Endodermal cell (in vitro differentiated cells): ENCODE results near the gene TUT4. TPM values are rescaled to one million over a fixed set of nuclear protein-coding genes. Genes with fewer than 3 reads are reported as not detected.

Experiments used
- DNase-seq: peaks from one replicate; pipeline ENCODE4 v3.0.0-alpha.2; 2017
- H3K27ac ChIP-seq: 2 replicates; pipeline ENCODE4 v1.5.1; 2013; ENCODE audit warnings: mild to moderate bottlenecking, low read depth, low read length, moderate library complexity
- H3K27me3 ChIP-seq: 2 replicates; pipeline ENCODE4 v1.6.1; 2013; ENCODE audit warnings: mild to moderate bottlenecking, low read length, moderate library complexity; ENCODE audit not compliant: insufficient read depth, control insufficient read depth, poor library complexity, severe bottlenecking
- H3K36me3 ChIP-seq: 2 replicates; pipeline ENCODE4 v1.7.0; 2013; ENCODE audit warnings: mild to moderate bottlenecking, low read length, moderate library complexity; ENCODE audit not compliant: control insufficient read depth, insufficient read depth
- H3K4me1 ChIP-seq: one replicate; pipeline ENCODE4 v1.7.0; 2013; ENCODE audit warnings: low read length; ENCODE audit not compliant: control insufficient read depth, insufficient read depth
- H3K4me3 ChIP-seq: 2 replicates; pipeline ENCODE4 v1.5.1; 2013; ENCODE audit warnings: mild to moderate bottlenecking, low read length, moderate library complexity
- H3K9ac ChIP-seq: 2 replicates; pipeline ENCODE4 v1.6.1; 2013; ENCODE audit warnings: mild to moderate bottlenecking, low read length, moderate library complexity; ENCODE audit not compliant: poor library complexity, severe bottlenecking; ENCODE audit errors: extremely low read depth
- H3K9me3 ChIP-seq: 2 replicates; pipeline ENCODE4 v1.6.1; 2013; ENCODE audit warnings: mild to moderate bottlenecking, low read length, moderate library complexity; ENCODE audit not compliant: control insufficient read depth
- H3K27ac Mint-ChIP-seq: 2 replicates; pipeline ENCODE4 v1.8.0; 2020; ENCODE audit warnings: mixed read lengths
- H3K27me3 Mint-ChIP-seq: 2 replicates; pipeline ENCODE4 v1.8.0; 2021; ENCODE audit warnings: mild to moderate bottlenecking, mixed read lengths; ENCODE audit not compliant: insufficient read depth
- H3K36me3 Mint-ChIP-seq: 2 replicates; pipeline ENCODE4 v1.8.0; 2020; ENCODE audit warnings: low read depth, mixed read lengths
- H3K4me1 Mint-ChIP-seq: 2 replicates; pipeline ENCODE4 v1.8.0; 2020; ENCODE audit warnings: mixed read lengths
- H3K4me3 Mint-ChIP-seq: 2 replicates; pipeline ENCODE4 v1.8.0; 2020; ENCODE audit warnings: mild to moderate bottlenecking, moderate library complexity, mixed read lengths
- H3K9me3 Mint-ChIP-seq: 2 replicates; pipeline ENCODE4 v1.8.0; 2020; ENCODE audit warnings: mild to moderate bottlenecking, mixed read lengths
- WGBS, 2 experiments: methylation state at CpG; one replicate each; pipeline versions ENCODE4 v1.1.5 to v1.1.7; 2013; ENCODE audit warnings: missing lambda C conversion rate in 2 of 2, mixed read lengths in 1 of 2; ENCODE audit not compliant: insufficient coverage in 1 of 2, insufficient read length in 1 of 2; 5-methylcytosine and 5-hydroxymethylcytosine counted together
- total RNA-seq, 2 donors: library from RNA; stranded (reverse); fragmentation: NEBNext Ultra II Directional in 1 of 2; extraction: Animal tissue kit (Norgen Biotek cat#: 25700) in 1 of 2; gene quantifications; 2 replicates in 1 of 2; 3 replicates in 1 of 2; pipeline ENCODE4 v1.2.1, GENCODE V29; 2021
- TF ChIP-seq, protein P1 (sequence below): fragments of 200-600 bp; sonication (generic); conservative IDR thresholded peaks from 2 replicates; pipeline ENCODE4 v1.5.0; 2021; ENCODE audit warnings: antibody characterized with exemption, mild to moderate bottlenecking

Gene TUT4
- total RNA-seq, 2 donors from 2014 or later: 131 to 170 TPM

DNA sequence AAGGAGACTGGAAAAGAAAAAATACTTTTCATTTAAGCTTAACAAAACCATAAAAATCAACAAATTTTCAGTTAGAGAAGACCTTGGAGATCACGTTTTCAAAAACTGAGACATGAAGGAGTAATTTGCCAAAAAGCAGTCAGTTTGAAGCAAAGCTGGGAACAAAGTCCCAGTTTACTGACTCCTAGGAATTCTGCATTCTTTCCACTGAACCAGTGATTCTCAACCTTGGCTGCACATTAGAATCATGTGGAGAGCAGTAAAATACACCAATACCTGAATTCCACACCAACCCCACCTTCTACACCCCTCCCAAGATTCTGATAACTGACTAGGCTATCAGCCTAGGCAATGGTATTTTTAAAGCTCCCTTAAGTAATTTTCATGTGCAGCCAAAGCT is 75.0 kb downstream of the TUT4 start:
- H3K9me3 Mint-ChIP-seq: no peaks in the 10 kb centered on the region
- no peak overlapping the region for H3K27ac Mint-ChIP-seq
- peaks cover 23% of the 10 kb centered on the region for H3K36me3 Mint-ChIP-seq
- no peak overlapping the region for H3K9ac ChIP-seq
- no peaks in the 10 kb centered on the region for H3K27me3 Mint-ChIP-seq
- no peak for DNase-seq
- 91 to 100% methylated on average over 1 of the region's 1 CpG for WGBS, 2 experiments
- H3K4me3 Mint-ChIP-seq: no peak overlapping the region
- peaks cover 4% of the 10 kb centered on the region for H3K4me1 ChIP-seq
- TF ChIP-seq, protein P1, sequence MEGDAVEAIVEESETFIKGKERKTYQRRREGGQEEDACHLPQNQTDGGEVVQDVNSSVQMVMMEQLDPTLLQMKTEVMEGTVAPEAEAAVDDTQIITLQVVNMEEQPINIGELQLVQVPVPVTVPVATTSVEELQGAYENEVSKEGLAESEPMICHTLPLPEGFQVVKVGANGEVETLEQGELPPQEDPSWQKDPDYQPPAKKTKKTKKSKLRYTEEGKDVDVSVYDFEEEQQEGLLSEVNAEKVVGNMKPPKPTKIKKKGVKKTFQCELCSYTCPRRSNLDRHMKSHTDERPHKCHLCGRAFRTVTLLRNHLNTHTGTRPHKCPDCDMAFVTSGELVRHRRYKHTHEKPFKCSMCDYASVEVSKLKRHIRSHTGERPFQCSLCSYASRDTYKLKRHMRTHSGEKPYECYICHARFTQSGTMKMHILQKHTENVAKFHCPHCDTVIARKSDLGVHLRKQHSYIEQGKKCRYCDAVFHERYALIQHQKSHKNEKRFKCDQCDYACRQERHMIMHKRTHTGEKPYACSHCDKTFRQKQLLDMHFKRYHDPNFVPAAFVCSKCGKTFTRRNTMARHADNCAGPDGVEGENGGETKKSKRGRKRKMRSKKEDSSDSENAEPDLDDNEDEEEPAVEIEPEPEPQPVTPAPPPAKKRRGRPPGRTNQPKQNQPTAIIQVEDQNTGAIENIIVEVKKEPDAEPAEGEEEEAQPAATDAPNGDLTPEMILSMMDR: no peak
- no peaks in the 10 kb centered on the region for H3K27me3 ChIP-seq
- H3K4me3 ChIP-seq: no peak overlapping the region
- peaks cover 6% of the 10 kb centered on the region for H3K4me1 Mint-ChIP-seq
- no peaks in the 10 kb centered on the region for H3K9me3 ChIP-seq
- H3K27ac ChIP-seq: no peak overlapping the region
- peaks cover 96% of the 10 kb centered on the region for H3K36me3 ChIP-seq

DNA sequence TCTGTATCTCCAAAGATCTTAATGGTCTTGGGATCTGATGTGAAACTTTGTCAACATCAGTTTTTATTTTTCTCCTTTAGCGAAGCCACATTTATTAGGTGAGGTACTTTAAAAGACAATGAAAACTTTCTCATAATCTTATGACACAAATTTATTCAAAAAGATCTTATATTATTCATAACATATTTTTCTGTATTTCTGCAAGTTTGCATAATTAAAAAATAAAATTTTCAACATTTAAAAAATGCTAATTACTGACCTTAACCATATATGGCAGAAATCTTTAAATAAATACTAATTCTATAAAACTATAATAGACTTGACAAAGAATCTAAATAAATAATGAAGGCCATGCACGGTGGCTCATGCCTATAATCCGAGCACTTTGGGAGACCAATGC is 75.9 kb downstream of the TUT4 start:
- WGBS, 2 experiments: 90 to 100% methylated on average over 2 to 3 of the region's 3 CpGs
- H3K27me3 ChIP-seq: no peaks in the 10 kb centered on the region
- no peak overlapping the region for H3K4me3 ChIP-seq
- peaks cover 4% of the 10 kb centered on the region for H3K4me1 ChIP-seq
- Mint-ChIP-seq H3K27ac (no peak overlapping the region), H3K4me3 (no peak overlapping the region), H3K9me3 (no peaks in the 10 kb centered on the region), H3K36me3 (peaks cover 25% of the 10 kb centered on the region), H3K27me3 (no peaks in the 10 kb centered on the region), H3K4me1 (peaks cover 6% of the 10 kb centered on the region)
- peaks cover 94% of the 10 kb centered on the region for H3K36me3 ChIP-seq
- H3K9me3 ChIP-seq: no peaks in the 10 kb centered on the region
- H3K9ac ChIP-seq: no peak overlapping the region
- H3K27ac ChIP-seq: no peak overlapping the region
- TF ChIP-seq, protein P1: no peak
- DNase-seq: no peak

DNA sequence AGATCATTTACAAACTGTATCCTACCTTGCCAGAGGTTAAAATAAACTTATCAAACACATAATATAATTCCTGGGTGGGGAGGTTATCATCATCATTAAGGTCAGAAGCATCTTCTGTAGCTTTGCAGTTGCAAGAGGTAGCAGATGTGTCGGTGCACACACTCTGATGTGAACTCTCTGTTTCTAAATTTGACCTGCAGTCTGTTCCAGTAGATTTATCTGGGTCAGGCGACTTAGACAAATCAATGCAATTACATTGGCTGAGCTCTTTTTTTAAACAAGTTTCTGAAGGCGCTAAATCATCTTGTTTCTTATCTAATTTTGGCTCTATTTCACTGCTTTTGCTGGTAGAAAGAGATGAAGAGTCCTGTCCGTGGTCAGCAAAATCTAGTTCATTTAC is 78.1 kb downstream of the TUT4 start:
- Mint-ChIP-seq H3K4me1 (peaks cover 6% of the 10 kb centered on the region), H3K27me3 (no peaks in the 10 kb centered on the region), H3K4me3 (no peak overlapping the region)

More for the DNA sequence above, 78.1 kb downstream of the TUT4 start:
- Mint-ChIP-seq H3K9me3 (no peaks in the 10 kb centered on the region), H3K27ac (no peak overlapping the region), H3K36me3 (peaks cover 39% of the 10 kb centered on the region)
- Histone ChIP-seq H3K36me3 (peaks cover 94% of the 10 kb centered on the region), H3K4me3 (no peak overlapping the region), H3K27me3 (no peaks in the 10 kb centered on the region), H3K9me3 (no peaks in the 10 kb centered on the region), H3K9ac (no peak overlapping the region), H3K27ac (no peak overlapping the region), H3K4me1 (no peaks in the 10 kb centered on the region)
- TF ChIP-seq, protein P1: no peak
- no peak for DNase-seq
- 96 to 100% methylated on average over 3 to 4 of the region's 4 CpGs for WGBS, 2 experiments
